ENCODE results near the gene ARSG. TPM values are rescaled to one million over a fixed set of nuclear protein-coding genes. Genes with fewer than 3 reads are reported as not detected.

ARSG gene
- total and polyA plus RNA-seq, 9 of the 15 experiments (the other 6 are each of a cell fraction or from before 2014, with no cell fraction given), result 1.0 to 5.6 (median 1.8) TPM

- TF ChIP-seq ZNF280B (CRISPR knock-in tag; IDR thresholded peaks at IDR 0.05), result no peak
- no peak for TF ChIP-seq ZC3H4 (CRISPR knock-in tag; IDR thresholded peaks at IDR 0.05; ENCODE audit: borderline replicate concordance)
- TF ChIP-seq MAFK (IDR thresholded peaks at IDR 0.05; ENCODE audit: low read length), result no peak
- no peak for TF ChIP-seq U2AF2 (optimal IDR thresholded peaks at IDR 0.05; ENCODE audit: low read depth, low read length)
- TF ChIP-seq NKRF (IDR thresholded peaks at IDR 0.05; ENCODE audit: borderline replicate concordance), result no peak
- TF ChIP-seq ZNF445 (CRISPR knock-in tag; IDR thresholded peaks at IDR 0.05; ENCODE audit: low read depth), result no peak
- Histone ChIP-seq H2AFZ (ENCODE audit: low read depth, low read length) (no peak overlapping the region), H3K9ac (ENCODE audit: insufficient read depth in 1 of 2, low read depth in 2 of 2, low read length in 2 of 2) (no peak overlapping the region), H4K20me1 (replicated peaks; ENCODE audit: control insufficient read depth, insufficient read depth, low read length) (no peaks in the 10 kb centered on the region), H3K4me3 (no peak overlapping the region), H3K4me1 (replicated peaks in 1 of 2; ENCODE audit: control insufficient read depth in 2 of 2, insufficient read depth in 2 of 2, low read length in 2 of 2) (no peaks in the 10 kb centered on the region), H3K36me3 (ENCODE audit: control insufficient read depth, insufficient read depth, low read length) (no peaks in the 10 kb centered on the region), H3K27me3 (ENCODE audit: control insufficient read depth in 2 of 2, insufficient read depth in 2 of 2, low read length in 2 of 2) (peaks cover 9 to 54% of the 10 kb centered on the region in 2 experiments), H3K27ac (ENCODE audit: extremely low read depth, low read depth, low read length) (no peak overlapping the region), H3K4me2 (ENCODE audit: insufficient read depth, low read length) (no peak overlapping the region), H3K79me2 (ENCODE audit: control insufficient read depth, insufficient read depth, low read length) (no peaks in the 10 kb centered on the region), H3K9me3 (replicated peaks; ENCODE audit: control insufficient read depth, insufficient read depth, low read depth, low read length) (no peaks in the 10 kb centered on the region), H3K9me1 (ENCODE audit: control insufficient read depth, insufficient read depth, low read length) (no peaks in the 10 kb centered on the region)
- intact Hi-C loops (cut with micrococcal nuclease), result no loop called here
- ATAC-seq (no peak), DNase-seq (ENCODE audit: extremely low read depth in 1 of 4, low spot score in 3 of 4) (no peak), FAIRE-seq (no peak)
- ChIA-PET POLR2A (interaction anchor here (0.6 to 0.9 kb wide), 2 partner anchors 12 to 126 kb away, joined by 3 read pairs; no protein-coding TSS in a partner anchor), CTCF (ENCODE audit: low intra/inter-chr PET ratio) (no interaction called here)
- BruUV-seq (replicated peaks), result no TSS peak
- in situ Hi-C loops (cut with MboI), result no loop called here
- 3% methylated on average over 10 of the region's 10 CpGs for WGBS (ENCODE audit: insufficient coverage, low coverage, missing lambda C conversion rate)
Measured at GRCh38 chr17:68324114-68324513, 32.8 kb downstream of the ARSG start.
